Erythroblast (primary cell): ENCODE data around the gene PSMD1.

Source experiments
- GATA1 ChIP-seq: IDR thresholded peaks from 2 replicates; pipeline ENCODE4 v1.6.1; 2011; ENCODE audit warnings: low read depth, mild to moderate bottlenecking, control low read depth, low read length, moderate library complexity
- POLR2A ChIP-seq: IDR thresholded peaks from 2 replicates; pipeline ENCODE4 v1.6.1; 2011; ENCODE audit warnings: mild to moderate bottlenecking, low read length

DNA sequence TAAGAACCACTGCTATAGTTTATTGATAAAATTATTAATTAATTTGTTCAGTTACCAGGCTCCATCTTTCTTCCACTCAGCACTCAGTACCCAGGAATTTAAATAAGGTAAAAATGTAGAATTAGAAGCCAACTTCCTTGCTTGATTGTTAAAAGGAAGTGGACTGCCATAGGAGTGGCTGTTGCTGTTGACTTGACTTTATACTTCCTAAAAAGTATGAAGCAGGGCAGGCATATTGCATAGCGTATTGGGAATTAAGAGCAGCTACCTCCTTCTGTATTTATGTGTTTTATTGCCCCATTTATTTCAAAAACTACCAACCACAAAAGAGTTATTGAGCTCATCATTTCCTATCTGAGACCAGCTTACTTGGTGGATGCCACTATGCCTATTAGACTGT is 27.9 kb downstream of the PSMD1 start:
- TF ChIP-seq POLR2A = no peak
- no peak for TF ChIP-seq GATA1
